NCI-H1417 (cell line): Measurements from ENCODE around the gene QPCTL.
"Not testable (repeated sequence)": the region's sequence is repeated elsewhere in the genome, so short reads cannot be mapped to it uniquely, and the experiment has no call there.

ENCODE experiments used
- DNase-seq, 3 experiments: peaks; one replicate each; lab custom pipeline; 2025; lab: John Stamatoyannopoulos, UW

Gene QPCTL

GRCh38 chr19:45676851-45677263, 15.6 kb upstream of the QPCTL start:
- no peak for DNase-seq

- peak in 2 of 3 experiments; percentile 50 to 97 for DNase-seq
Measured at GRCh38 chr19:45677351-45678230, 14.9 kb upstream of the QPCTL start.

GRCh38 chr19:45681391-45682015, 11.0 kb upstream of the QPCTL start:
- DNase-seq: peak; percentile 78 to 86 (median 82)

- DNase-seq: no peak
Measured at GRCh38 chr19:45682117-45682516, 10.3 kb upstream of the QPCTL start.

GRCh38 chr19:45682908-45683307, 9.6 kb upstream of the QPCTL start:
- DNase-seq: no peak

GRCh38 chr19:45685045-45685444, 7.4 kb upstream of the QPCTL start:
- not testable (repeated sequence) for DNase-seq

- peak in 1 of 3 experiments; percentile 22 for DNase-seq
Measured at GRCh38 chr19:45687599-45687998, 4.9 kb upstream of the QPCTL start.

- DNase-seq: peak; percentile 97 to 99 (median 97)
Measured at GRCh38 chr19:45691516-45692186, 815 bp upstream of the QPCTL start, which contains the start of gene SNRPD2. Gene SNRPD2 (minus strand): TSS chr19:45691953. CDS start chr19:45691888, 65 bp downstream.

GRCh38 chr19:45693106-45693788, 781 bp downstream of the QPCTL start:
- peak; percentile 64 to 74 (median 67) for DNase-seq

GRCh38 chr19:45701676-45702075, 9.2 kb downstream of the QPCTL start:
- no peak for DNase-seq

- DNase-seq: no peak
Measured at GRCh38 chr19:45705115-45705514, 12.6 kb downstream of the QPCTL start.

GRCh38 chr19:45705710-45706415, 13.4 kb downstream of the QPCTL start:
- DNase-seq: no peak

- no peak for DNase-seq
Measured at GRCh38 chr19:45710356-45711130, 18.1 kb downstream of the QPCTL start.

- DNase-seq: no peak
Measured at GRCh38 chr19:45711851-45712698, 19.6 kb downstream of the QPCTL start.

- DNase-seq: no peak
Measured at GRCh38 chr19:45712699-45713067, 20.2 kb downstream of the QPCTL start.

- DNase-seq: no peak
Measured at GRCh38 chr19:45713141-45713540, 20.7 kb downstream of the QPCTL start.

- no peak for DNase-seq
Measured at GRCh38 chr19:45715139-45715538, 22.7 kb downstream of the QPCTL start.

- peak; percentile 26 to 71 (median 46) for DNase-seq
Measured at GRCh38 chr19:45716359-45717130, 24.1 kb downstream of the QPCTL start.
